ENCODE results near the gene GAL. TPM values are rescaled to one million over a fixed set of nuclear protein-coding genes. Genes with fewer than 3 reads are reported as not detected.

GAL gene
- total RNA-seq, 4 donors from 2014 or later, result 2.9 to 10.6 (median 4.7) TPM; not detected in 1

DNA sequence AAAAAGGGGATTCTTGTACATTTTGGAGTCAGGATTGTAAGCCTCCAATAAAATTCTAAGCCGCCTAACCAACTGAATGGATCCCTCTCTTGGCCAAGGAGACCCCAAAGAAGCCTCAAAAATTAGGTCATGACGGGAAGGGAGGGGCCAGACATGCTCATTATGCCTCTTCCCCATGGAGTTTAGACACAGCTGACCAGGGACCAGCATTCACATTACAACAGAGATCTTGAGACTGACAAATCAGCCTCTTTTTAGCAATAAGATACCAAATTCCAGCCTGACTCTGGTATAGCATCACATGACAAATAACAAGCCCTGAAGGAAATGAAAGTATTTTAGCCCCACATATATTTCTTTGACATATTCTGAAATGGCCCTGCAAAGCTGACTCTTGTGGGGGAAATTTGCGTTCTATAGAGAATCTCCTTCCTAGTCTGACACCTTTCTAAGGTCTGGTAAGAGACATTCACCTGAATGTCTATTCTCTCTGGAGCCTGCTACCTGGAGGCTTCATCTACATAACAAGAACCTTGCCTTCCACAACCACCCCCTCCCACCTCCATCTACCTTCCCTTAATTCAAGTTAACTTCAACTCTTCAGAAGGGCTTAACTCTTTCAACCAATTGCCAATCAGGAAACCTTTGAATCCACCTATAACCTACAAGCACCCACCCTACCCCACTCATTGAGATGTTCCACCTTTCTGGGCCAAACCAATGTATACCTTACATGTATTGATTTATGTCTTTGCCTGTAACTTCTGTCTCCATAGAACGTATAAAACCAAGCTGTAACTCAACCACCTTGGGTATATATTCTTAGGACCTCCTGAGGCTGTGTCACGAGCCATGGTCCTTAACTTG, 10.3 kb downstream of the GAL start:
- peaks cover 31% of the 10 kb centered on the region for H3K27me3 ChIP-seq
- no peak overlapping the region for H3K4me3 ChIP-seq
- no peak overlapping the region for H3K27ac ChIP-seq
- peaks cover 0 to 24% (median 0%) of the 10 kb centered on the region in 3 donors for H3K9me3 ChIP-seq
- 79 to 81% methylated on average over 4 to 5 of the region's 5 CpGs for WGBS, 2 donors (ENCODE audit: low coverage in 1 of 2)
- no peak for ATAC-seq
- H3K36me3 ChIP-seq, result no peaks in the 10 kb centered on the region
- TF ChIP-seq, protein P1, sequence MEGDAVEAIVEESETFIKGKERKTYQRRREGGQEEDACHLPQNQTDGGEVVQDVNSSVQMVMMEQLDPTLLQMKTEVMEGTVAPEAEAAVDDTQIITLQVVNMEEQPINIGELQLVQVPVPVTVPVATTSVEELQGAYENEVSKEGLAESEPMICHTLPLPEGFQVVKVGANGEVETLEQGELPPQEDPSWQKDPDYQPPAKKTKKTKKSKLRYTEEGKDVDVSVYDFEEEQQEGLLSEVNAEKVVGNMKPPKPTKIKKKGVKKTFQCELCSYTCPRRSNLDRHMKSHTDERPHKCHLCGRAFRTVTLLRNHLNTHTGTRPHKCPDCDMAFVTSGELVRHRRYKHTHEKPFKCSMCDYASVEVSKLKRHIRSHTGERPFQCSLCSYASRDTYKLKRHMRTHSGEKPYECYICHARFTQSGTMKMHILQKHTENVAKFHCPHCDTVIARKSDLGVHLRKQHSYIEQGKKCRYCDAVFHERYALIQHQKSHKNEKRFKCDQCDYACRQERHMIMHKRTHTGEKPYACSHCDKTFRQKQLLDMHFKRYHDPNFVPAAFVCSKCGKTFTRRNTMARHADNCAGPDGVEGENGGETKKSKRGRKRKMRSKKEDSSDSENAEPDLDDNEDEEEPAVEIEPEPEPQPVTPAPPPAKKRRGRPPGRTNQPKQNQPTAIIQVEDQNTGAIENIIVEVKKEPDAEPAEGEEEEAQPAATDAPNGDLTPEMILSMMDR (IDR thresholded peaks at IDR 0.05), result no peak
- no peak for TF ChIP-seq EP300 (IDR thresholded peaks at IDR 0.05)
- TF ChIP-seq POLR2A (IDR thresholded peaks at IDR 0.05), result no peak
- TF ChIP-seq POLR2AphosphoS5 (IDR thresholded peaks at IDR 0.05), result no peak
- H3K4me1 ChIP-seq, result no peaks in the 10 kb centered on the region

DNA sequence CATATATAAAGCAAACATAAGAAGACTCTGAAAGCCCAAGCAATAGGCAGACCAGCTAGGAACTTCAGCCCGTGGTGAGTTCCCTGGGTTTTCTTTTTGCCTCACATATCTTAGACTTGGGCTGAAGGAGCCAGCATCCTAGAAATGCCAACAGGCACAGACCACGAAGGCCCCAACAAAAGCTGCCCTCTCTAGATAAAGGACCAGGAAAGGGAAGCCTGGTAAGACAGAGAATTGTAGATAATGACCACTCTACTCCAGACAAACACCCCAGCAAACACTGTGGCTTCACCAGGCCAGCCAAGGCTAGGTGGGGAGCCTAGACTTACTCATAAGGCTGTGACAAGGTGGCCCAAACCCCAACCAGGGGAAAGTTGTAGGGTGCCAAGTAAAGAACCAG, 11.2 kb downstream of the GAL start:
- Histone ChIP-seq H3K4me3 (no peak overlapping the region), H3K27ac (no peak overlapping the region), H3K4me1 (no peaks in the 10 kb centered on the region), H3K36me3 (no peaks in the 10 kb centered on the region), H3K27me3 (peaks cover 34% of the 10 kb centered on the region), H3K9me3 (peaks cover 0 to 24% (median 0%) of the 10 kb centered on the region in 3 donors)
- TF ChIP-seq POLR2A (IDR thresholded peaks at IDR 0.05) (no peak), POLR2AphosphoS5 (IDR thresholded peaks at IDR 0.05) (no peak), EP300 (IDR thresholded peaks at IDR 0.05) (no peak)
- TF ChIP-seq, protein P1 (IDR thresholded peaks at IDR 0.05), result no peak
- WGBS, 2 donors (ENCODE audit: low coverage in 1 of 2), result 42 to 54% methylated on average over 2 of the region's 2 CpGs
- ATAC-seq, result no peak

DNA sequence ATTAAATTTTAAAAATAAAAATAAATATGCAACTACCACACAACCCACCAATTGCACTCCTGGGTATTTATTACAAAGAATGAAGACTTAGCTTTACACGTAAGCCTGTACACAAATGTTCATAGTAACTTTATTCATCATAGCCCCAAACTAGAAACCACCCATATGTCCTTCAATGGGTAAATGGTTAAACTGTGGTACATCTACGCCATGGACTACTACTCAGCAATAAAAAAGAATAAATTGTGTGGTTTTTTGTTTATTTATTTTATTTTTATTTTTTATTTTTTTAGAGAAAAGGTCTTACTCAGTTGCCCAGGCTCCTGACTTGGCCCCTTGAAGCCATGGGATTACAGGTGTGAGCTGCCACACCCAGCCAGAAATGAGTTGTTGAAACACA, 14.6 kb downstream of the GAL start:
- TF ChIP-seq EP300 (IDR thresholded peaks at IDR 0.05), result no peak
- no peak for TF ChIP-seq POLR2AphosphoS5 (IDR thresholded peaks at IDR 0.05)
- TF ChIP-seq POLR2A (IDR thresholded peaks at IDR 0.05), result no peak
- TF ChIP-seq, protein P1 (IDR thresholded peaks at IDR 0.05), result no peak
- no peak overlapping the region for H3K4me3 ChIP-seq
- ATAC-seq, result no peak
- no peaks in the 10 kb centered on the region for H3K36me3 ChIP-seq
- H3K27me3 ChIP-seq, result peaks cover 33% of the 10 kb centered on the region
- no peaks in the 10 kb centered on the region for H3K4me1 ChIP-seq
- WGBS, 2 donors (ENCODE audit: low coverage in 1 of 2), result 89 to 100% methylated on average over 2 of the region's 2 CpGs
- H3K27ac ChIP-seq, result no peak overlapping the region
- H3K9me3 ChIP-seq, result peaks cover 0 to 24% (median 0%) of the 10 kb centered on the region in 3 donors

DNA sequence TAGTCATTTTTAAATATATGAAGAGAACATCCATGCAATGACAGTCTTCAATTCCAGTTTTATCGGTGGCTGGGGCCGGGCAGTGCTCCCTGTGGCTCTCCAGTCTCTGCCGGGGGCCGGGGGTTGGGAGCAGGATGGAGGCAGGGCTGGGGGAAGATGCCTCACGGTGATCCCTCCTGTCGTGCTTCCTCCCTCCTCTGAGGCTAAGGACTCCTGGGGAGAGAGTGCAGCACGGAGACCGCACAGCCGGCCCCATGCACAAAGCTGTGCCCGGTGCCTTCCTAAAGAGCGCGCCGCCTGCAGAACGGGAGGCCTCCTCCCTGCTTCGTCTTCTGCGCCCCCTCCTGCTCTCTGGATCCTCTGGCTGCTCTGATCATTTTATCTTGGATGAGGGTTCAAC, 20.5 kb downstream of the GAL start:
- H3K4me1 ChIP-seq, result no peaks in the 10 kb centered on the region
- no peaks in the 10 kb centered on the region for H3K9me3 ChIP-seq
- no peaks in the 10 kb centered on the region for H3K36me3 ChIP-seq
- no peak overlapping the region for H3K4me3 ChIP-seq
- WGBS, 2 donors (ENCODE audit: low coverage in 1 of 2), result 0 to 23% methylated on average over 1 to 5 of the region's 16 CpGs
- ATAC-seq, result no peak
- H3K27ac ChIP-seq, result no peak overlapping the region
- H3K27me3 ChIP-seq, result peaks cover 41% of the 10 kb centered on the region
- TF ChIP-seq POLR2A (IDR thresholded peaks at IDR 0.05), result no peak
- no peak for TF ChIP-seq EP300 (IDR thresholded peaks at IDR 0.05)
- no peak for TF ChIP-seq POLR2AphosphoS5 (IDR thresholded peaks at IDR 0.05)
- TF ChIP-seq, protein P1 (IDR thresholded peaks at IDR 0.05), result no peak

DNA sequence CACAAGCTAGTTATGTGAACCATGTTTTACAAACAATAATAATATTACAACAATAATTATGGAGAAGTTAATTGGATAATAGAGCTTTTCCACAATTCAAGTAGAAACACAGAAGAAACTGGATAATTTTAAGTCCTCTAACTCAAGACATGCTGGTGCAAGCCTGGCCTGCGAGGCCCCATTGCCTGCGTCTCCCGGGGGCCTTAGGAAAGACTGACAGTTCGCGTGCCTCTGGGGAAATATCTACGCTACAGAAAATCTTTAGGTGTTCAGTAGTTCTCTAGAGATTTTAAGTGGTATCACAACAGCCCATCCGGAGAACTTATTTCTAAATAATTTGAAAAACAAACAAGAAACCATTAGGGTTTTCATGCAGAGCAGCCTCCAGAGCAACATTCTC, 23.2 kb downstream of the GAL start:
- WGBS, 2 donors (ENCODE audit: low coverage in 1 of 2), result 84 to 92% methylated on average over 7 of the region's 7 CpGs
- ATAC-seq, result no peak
- Histone ChIP-seq H3K36me3 (no peaks in the 10 kb centered on the region), H3K27me3 (peaks cover 28% of the 10 kb centered on the region), H3K4me3 (no peak overlapping the region), H3K9me3 (no peaks in the 10 kb centered on the region), H3K4me1 (no peaks in the 10 kb centered on the region), H3K27ac (no peak overlapping the region)
- no peak for TF ChIP-seq EP300 (IDR thresholded peaks at IDR 0.05)

All from gastroesophageal sphincter (tissue), 4 donors.